Astrocyte of the cerebellum (primary cell): ENCODE results near the gene UPF2.
"Not testable (repeated sequence)": the region's sequence is repeated elsewhere in the genome, so short reads cannot be mapped to it uniquely, and the experiment has no call there.

ENCODE experiments used
- DNase-seq: peaks from one replicate; pipeline ENCODE4 v3.0.0-alpha.2; 2011; ENCODE audit warnings: low read depth
- H3K4me3 ChIP-seq: 2 replicates; pipeline ENCODE4 v1.5.1; 2011; ENCODE audit warnings: mild to moderate bottlenecking, low read depth, low read length, moderate library complexity
- in situ Hi-C: cut with HindIII; loops from 2 replicates; pipeline ENCODE4 v1.10.0; 2017; ENCODE audit warnings: low sequenced_read_pairs
- TF ChIP-seq, protein P1 (sequence below): IDR thresholded peaks from 2 replicates; pipeline ENCODE4 v1.5.1; 2012; ENCODE audit warnings: low read length, low read depth, moderate library complexity, mild to moderate bottlenecking; ENCODE audit errors: missing control alignments

Gene UPF2

DNA sequence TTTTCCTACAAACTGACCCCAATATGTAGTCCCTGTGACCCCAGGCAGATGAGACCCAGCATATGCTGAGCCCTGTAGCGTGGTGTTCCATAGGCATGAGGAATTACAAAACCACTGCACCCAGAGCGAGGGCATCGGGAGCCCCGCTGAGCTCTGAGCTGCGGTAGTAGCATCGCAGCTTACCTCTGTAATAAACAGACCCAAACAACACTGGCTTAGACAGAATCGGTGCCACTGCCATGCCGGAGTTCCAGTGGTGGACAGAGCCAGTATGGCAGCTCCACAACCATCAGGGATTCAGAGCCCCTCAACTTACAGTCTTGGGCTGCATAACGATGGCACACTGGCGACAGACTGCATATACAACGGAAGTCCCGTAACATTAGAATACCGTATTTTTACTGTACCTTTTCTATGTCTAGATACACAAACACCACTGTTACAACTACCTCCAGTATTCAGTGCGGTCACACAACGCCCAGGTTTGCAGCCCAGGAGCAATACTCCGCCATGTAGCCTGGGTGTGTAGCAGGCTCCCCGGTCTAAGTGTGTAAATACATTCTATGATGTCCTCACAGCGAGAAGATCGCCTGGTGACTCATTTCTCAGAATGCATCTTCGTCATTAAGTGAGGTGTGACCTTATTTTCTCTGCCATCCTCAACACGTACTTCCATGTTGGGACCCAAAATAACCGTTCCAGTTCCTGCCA, 150.7 kb downstream of the UPF2 start:
- in situ Hi-C loops = no loop called here
- H3K4me3 ChIP-seq = no peak overlapping the region
- no peak for DNase-seq
- TF ChIP-seq, protein P1, sequence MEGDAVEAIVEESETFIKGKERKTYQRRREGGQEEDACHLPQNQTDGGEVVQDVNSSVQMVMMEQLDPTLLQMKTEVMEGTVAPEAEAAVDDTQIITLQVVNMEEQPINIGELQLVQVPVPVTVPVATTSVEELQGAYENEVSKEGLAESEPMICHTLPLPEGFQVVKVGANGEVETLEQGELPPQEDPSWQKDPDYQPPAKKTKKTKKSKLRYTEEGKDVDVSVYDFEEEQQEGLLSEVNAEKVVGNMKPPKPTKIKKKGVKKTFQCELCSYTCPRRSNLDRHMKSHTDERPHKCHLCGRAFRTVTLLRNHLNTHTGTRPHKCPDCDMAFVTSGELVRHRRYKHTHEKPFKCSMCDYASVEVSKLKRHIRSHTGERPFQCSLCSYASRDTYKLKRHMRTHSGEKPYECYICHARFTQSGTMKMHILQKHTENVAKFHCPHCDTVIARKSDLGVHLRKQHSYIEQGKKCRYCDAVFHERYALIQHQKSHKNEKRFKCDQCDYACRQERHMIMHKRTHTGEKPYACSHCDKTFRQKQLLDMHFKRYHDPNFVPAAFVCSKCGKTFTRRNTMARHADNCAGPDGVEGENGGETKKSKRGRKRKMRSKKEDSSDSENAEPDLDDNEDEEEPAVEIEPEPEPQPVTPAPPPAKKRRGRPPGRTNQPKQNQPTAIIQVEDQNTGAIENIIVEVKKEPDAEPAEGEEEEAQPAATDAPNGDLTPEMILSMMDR = no peak

DNA sequence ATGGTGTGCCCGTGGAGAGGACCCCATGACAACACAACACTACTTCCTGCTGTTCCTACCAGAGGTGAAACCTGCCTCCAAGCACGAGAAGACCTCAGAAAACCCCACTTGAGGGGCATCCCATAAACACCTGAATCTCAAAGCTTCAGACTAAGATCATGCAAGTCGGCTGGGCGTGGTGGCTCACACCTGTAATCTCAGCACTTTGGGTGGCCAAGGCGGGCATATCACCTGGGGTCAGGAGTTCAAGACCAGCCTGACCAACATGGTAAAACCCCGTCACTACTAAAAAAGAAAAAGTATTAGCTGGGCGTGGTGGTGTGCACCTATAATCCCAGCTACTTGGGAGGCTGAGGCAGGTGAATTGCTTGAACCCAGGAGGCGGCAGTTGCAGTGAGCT, 153.3 kb downstream of the UPF2 start:
- H3K4me3 ChIP-seq, DNase-seq, in situ Hi-C loops: not testable (repeated sequence)

DNA sequence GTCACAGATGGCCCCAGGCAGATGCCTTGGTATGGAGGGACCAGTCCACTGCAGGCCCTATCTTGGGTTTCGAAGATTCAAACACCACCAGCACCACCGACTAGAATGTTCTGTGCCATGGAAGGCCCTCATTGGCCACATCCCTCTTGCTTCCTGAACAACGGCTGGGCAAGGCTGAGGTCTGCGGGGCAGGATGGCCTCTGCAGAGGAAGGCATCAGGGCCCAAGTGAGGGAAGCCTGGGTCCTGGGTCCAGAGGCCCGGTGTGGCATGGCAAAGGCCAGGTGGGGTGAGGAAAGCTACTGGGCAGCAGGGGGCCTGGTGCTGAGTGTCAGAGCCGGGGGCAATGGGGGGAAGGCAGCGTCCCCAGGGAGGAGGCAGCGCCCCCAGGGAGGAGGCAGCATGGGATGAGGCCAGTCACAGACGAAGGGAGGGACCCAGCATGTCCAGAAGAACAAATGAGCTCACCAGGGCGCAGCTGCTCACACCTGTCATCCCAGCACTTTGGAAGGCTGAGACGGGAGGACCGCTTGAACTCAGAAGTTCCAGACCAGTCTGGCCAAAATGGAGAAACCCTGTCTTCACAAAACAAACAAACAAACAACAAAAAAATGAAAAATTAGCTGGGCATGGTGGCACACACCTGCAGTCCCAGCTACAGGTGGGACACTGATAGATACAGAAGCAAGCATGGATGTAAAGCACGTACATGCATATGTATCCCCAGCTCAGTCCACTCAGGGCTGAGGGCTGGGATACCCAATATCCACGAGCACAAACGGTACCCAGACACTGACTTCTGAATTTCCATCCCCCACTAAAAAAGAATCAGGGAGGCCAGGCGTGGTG, 155.0 kb downstream of the UPF2 start:
- DNase-seq = no peak
- TF ChIP-seq, protein P1 = no peak
- in situ Hi-C loops = no loop called here
- H3K4me3 ChIP-seq = no peak overlapping the region

DNA sequence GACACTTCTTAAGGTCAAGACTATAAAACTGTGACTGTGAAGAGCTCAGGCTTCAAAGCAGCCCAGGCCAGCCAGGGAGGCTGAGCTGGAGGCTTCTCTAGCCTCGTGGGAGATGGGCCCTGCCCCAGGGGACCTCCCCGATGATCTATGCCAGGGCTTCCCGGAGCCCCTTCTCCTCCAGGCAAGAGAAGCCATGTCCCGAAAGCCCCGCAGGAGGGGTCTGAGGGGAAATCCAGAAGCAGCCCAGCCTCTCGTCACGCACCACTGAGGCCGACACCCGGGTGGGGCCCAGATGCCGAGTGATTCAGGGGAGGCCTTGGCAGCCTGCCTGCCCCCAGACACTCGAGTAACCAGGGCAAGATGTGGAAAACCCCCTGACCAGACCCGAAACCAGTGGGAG, 155.8 kb downstream of the UPF2 start:
- in situ Hi-C loops = no loop called here
- H3K4me3 ChIP-seq = no peak overlapping the region
- TF ChIP-seq, protein P1 = no peak
- no peak for DNase-seq

DNA sequence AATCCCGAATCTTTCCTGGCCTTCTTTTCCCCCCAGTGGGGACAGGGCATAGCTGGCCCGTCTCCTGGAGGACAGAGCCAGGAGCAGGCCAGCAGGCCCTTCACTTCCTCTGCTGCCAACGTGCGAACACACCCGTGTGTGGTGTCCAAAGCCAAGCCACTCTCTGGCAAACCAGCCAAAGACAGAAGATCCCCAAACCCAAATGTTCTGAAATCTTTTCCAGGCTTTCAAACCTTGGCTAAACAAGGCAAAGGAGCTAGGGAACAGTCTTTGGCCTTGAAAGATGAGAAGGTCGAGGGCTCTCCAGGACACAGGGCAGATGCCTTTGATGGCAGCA, 156.5 kb downstream of the UPF2 start:
- DNase-seq = no peak

DNA sequence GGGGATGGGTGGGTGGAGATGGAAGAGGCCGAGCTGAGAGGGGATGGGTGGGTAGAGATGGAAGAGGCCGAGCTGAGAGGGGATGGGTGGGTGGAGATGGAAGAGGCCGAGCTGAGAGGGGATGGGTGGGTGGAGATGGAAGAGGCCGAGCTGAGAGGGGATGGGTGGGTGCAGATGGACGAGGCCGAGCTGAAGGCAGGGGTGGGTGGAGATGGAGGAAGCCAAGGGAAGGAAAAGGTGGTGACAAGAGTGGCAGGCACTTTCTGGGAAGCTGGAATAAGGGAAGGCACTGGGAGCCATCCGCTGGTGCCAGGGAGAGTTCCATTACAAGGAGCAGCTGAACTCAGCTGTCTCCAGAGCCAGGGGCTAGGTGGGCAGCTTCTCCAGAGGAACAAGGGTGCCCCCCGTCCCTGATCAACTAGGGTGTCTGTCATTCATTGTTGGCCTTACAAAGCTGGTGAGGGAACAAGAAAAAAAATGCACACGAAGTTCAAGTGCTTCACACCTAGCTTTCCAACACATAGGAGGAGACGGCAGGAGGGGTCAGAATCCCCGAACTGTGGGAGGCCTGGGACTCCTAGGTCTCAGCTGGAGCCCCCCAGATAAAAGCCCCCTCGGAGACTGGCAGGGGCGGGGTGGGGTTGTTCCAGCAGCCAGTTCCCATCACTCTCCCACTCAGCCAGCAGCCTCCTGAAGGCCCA, 157.0 kb downstream of the UPF2 start:
- H3K4me3 ChIP-seq = no peak overlapping the region
- no peak for DNase-seq
- in situ Hi-C loops = no loop called here
- TF ChIP-seq, protein P1 = no peak

More for the DNA sequence above, 156.5 kb downstream of the UPF2 start:
- TF ChIP-seq, protein P1 = no peak
- H3K4me3 ChIP-seq = no peak overlapping the region
- in situ Hi-C loops = no loop called here
